ENCODE data around the gene COL16A1.

The COL16A1 gene

DNA sequence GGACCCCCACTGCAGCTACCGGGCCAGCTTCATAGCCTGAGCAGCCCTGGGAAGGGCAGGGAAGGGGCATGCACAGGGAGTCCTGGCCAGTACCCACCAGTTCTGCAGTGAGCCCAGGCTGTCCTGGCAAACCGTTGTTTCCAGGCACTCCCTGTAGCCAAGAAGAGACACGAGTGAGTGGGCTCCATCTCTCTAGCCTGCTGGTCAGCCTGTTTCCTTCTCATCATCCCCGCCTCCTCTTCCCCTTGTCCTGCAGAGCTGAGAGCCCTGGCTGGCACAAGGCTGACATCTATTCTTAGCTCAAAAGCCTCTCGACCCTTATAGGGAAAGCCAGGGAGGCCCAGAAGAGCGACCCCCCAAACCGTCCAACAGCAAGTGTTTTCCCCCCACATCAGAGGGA lies 28.7 kb downstream of the COL16A1 start:
- peaks cover 97% of the 10 kb centered on the region for H3K27me3 ChIP-seq (replicated peaks; ENCODE audit: insufficient read depth, low read length)
- no peak overlapping the region for H3K4me2 ChIP-seq (ENCODE audit: low read depth, low read length)
- H4K20me1 ChIP-seq (ENCODE audit: insufficient read depth, low read length): no peaks in the 10 kb centered on the region
- no peak for TF ChIP-seq CTCF (IDR thresholded peaks at IDR 0.05; ENCODE audit: low read length)
- no peak for TF ChIP-seq EZH2 (optimal IDR thresholded peaks at IDR 0.05; ENCODE audit: low read depth, low read length)
- no peak for TF ChIP-seq EZH2phosphoT487 (IDR thresholded peaks at IDR 0.05; ENCODE audit: low read length)
- no peak overlapping the region for H3K9ac ChIP-seq (ENCODE audit: low read length)
- no peak overlapping the region for H3K27ac ChIP-seq (ENCODE audit: low read length)
- no peaks in the 10 kb centered on the region for H3K9me3 ChIP-seq (replicated peaks; ENCODE audit: insufficient read depth, low read length)
- no peak for DNase-seq
- no peaks in the 10 kb centered on the region for H3K9me2 ChIP-seq (replicated peaks; ENCODE audit: insufficient read depth, low read length)
- no peaks in the 10 kb centered on the region for H3K79me2 ChIP-seq (ENCODE audit: low read length)
- H3K4me3 ChIP-seq (ENCODE audit: low read length): no peak overlapping the region
- no peaks in the 10 kb centered on the region for H3F3A ChIP-seq (ENCODE audit: insufficient read depth, low read length)
- no peak overlapping the region for H2AFZ ChIP-seq (ENCODE audit: low read length)
- H3K4me1 ChIP-seq (ENCODE audit: low read length): no peaks in the 10 kb centered on the region
- H3K36me3 ChIP-seq (replicated peaks; ENCODE audit: insufficient read depth, low read length): no peaks in the 10 kb centered on the region

- Histone ChIP-seq H3K9me3 (replicated peaks; ENCODE audit: insufficient read depth, low read length) (no peaks in the 10 kb centered on the region), H3K9me2 (replicated peaks; ENCODE audit: insufficient read depth, low read length) (no peaks in the 10 kb centered on the region), H2AFZ (ENCODE audit: low read length) (no peak overlapping the region), H3K4me3 (ENCODE audit: low read length) (no peak overlapping the region), H3K4me1 (ENCODE audit: low read length) (no peaks in the 10 kb centered on the region), H3K79me2 (ENCODE audit: low read length) (no peaks in the 10 kb centered on the region), H3K36me3 (replicated peaks; ENCODE audit: insufficient read depth, low read length) (no peaks in the 10 kb centered on the region), H3F3A (ENCODE audit: insufficient read depth, low read length) (no peaks in the 10 kb centered on the region), H4K20me1 (ENCODE audit: insufficient read depth, low read length) (no peaks in the 10 kb centered on the region), H3K9ac (ENCODE audit: low read length) (no peak overlapping the region), H3K27ac (ENCODE audit: low read length) (no peak overlapping the region), H3K27me3 (replicated peaks; ENCODE audit: insufficient read depth, low read length) (peaks cover 97% of the 10 kb centered on the region), H3K4me2 (ENCODE audit: low read depth, low read length) (no peak overlapping the region)
- no peak for TF ChIP-seq CTCF (IDR thresholded peaks at IDR 0.05; ENCODE audit: low read length)
- TF ChIP-seq EZH2phosphoT487 (IDR thresholded peaks at IDR 0.05; ENCODE audit: low read length): no peak
- no peak for TF ChIP-seq EZH2 (optimal IDR thresholded peaks at IDR 0.05; ENCODE audit: low read depth, low read length)
- DNase-seq: no peak
Measured at GRCh38 chr1:31674626-31675025, 29.2 kb downstream of the COL16A1 start.

DNA sequence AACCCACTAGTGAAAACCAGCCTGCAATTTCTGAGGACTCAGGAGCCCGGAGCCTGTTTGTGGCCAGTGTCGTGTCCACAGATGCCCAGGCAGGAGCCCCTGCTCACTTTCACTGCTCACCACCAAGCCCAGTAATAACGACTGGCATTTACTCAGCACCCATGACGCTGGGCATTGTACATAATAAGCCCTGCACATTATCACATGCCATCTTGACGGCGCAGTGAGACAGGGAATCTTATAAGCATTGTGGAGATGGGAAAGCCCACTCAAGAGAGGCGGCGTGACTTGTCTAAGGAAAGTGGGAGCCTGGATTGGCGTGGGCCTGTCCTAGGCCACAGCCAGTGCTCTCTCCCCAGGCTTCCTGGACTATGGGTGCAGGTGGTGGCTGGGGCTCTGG lies 30.4 kb downstream of the COL16A1 start:
- no peak overlapping the region for H3K4me2 ChIP-seq (ENCODE audit: low read depth, low read length)
- H3K9me2 ChIP-seq (replicated peaks; ENCODE audit: insufficient read depth, low read length): no peaks in the 10 kb centered on the region
- no peak overlapping the region for H3K9ac ChIP-seq (ENCODE audit: low read length)
- H4K20me1 ChIP-seq (ENCODE audit: insufficient read depth, low read length): no peaks in the 10 kb centered on the region
- peaks cover 97% of the 10 kb centered on the region for H3K27me3 ChIP-seq (replicated peaks; ENCODE audit: insufficient read depth, low read length)
- H2AFZ ChIP-seq (ENCODE audit: low read length): no peak overlapping the region
- H3K4me3 ChIP-seq (ENCODE audit: low read length): no peak overlapping the region
- no peak overlapping the region for H3K27ac ChIP-seq (ENCODE audit: low read length)
- H3K79me2 ChIP-seq (ENCODE audit: low read length): no peaks in the 10 kb centered on the region
- H3K9me3 ChIP-seq (replicated peaks; ENCODE audit: insufficient read depth, low read length): no peaks in the 10 kb centered on the region
- no peaks in the 10 kb centered on the region for H3K36me3 ChIP-seq (replicated peaks; ENCODE audit: insufficient read depth, low read length)
- no peaks in the 10 kb centered on the region for H3F3A ChIP-seq (ENCODE audit: insufficient read depth, low read length)
- no peak for DNase-seq
- 0 out of 2 replicates have a peak, but pooled peaks cover 3% of the 10 kb centered on the region for H3K4me1 ChIP-seq (ENCODE audit: low read length)
- no peak for TF ChIP-seq EZH2phosphoT487 (IDR thresholded peaks at IDR 0.05; ENCODE audit: low read length)
- no peak for TF ChIP-seq CTCF (IDR thresholded peaks at IDR 0.05; ENCODE audit: low read length)
- TF ChIP-seq EZH2 (optimal IDR thresholded peaks at IDR 0.05; ENCODE audit: low read depth, low read length): no peak

Data from MM.1S (cell line).